HUDEP-2 (cell line): ENCODE measurements around the gene ARPC1A.
"Not testable (repeated sequence)": the region's sequence is repeated elsewhere in the genome, so short reads cannot be mapped to it uniquely, and the experiment has no call there.

Source experiments
- DNase-seq, 76 experiments: peaks; one replicate each; lab custom pipeline; 2025; ENCODE audit not compliant: unreplicated experiment in 76 of 76; lab: John Stamatoyannopoulos, UW

ARPC1A gene

GRCh38 chr7:99325592-99326407, at the start of gene ARPC1A:
ARPC1A (plus strand) TSS chr7:99325898; CDS start chr7:99333354, 7,456 bp downstream.
- DNase-seq: peak in 75 of 76 experiments; percentile 24 to 92 (median 82)

GRCh38 chr7:99278180-99278579, 47.5 kb upstream of the ARPC1A start:
- DNase-seq: no peak

- DNase-seq: not testable (repeated sequence)
Observed at GRCh38 chr7:99284165-99284564, 41.5 kb upstream of the ARPC1A start.

- no peak for DNase-seq
Observed at GRCh38 chr7:99287779-99288534, 37.7 kb upstream of the ARPC1A start.

- DNase-seq: no peak
Observed at GRCh38 chr7:99289185-99289584, 36.5 kb upstream of the ARPC1A start.

- not testable (repeated sequence) for DNase-seq
Observed at GRCh38 chr7:99290148-99290547, 35.5 kb upstream of the ARPC1A start.

GRCh38 chr7:99290980-99291607, 34.6 kb upstream of the ARPC1A start:
- DNase-seq: no peak

- no peak for DNase-seq
Observed at GRCh38 chr7:99292127-99292526, 33.6 kb upstream of the ARPC1A start.

- no peak for DNase-seq
Observed at GRCh38 chr7:99293167-99293566, 32.5 kb upstream of the ARPC1A start.

- DNase-seq: no peak
Observed at GRCh38 chr7:99293650-99294049, 32.0 kb upstream of the ARPC1A start.

GRCh38 chr7:99296471-99296870, 29.2 kb upstream of the ARPC1A start:
- no peak for DNase-seq

- no peak for DNase-seq
Observed at GRCh38 chr7:99301496-99301895, 24.2 kb upstream of the ARPC1A start.

- DNase-seq: no peak
Observed at GRCh38 chr7:99305473-99306260, 20.0 kb upstream of the ARPC1A start.

GRCh38 chr7:99308461-99309074, 17.1 kb upstream of the ARPC1A start:
- DNase-seq: no peak

- peak in 1 of 76 experiments; percentile 27 for DNase-seq
Observed at GRCh38 chr7:99309111-99309510, 16.6 kb upstream of the ARPC1A start.

GRCh38 chr7:99310004-99310403, 15.7 kb upstream of the ARPC1A start:
- DNase-seq: no peak

- no peak for DNase-seq
Observed at GRCh38 chr7:99311702-99312101, 14.0 kb upstream of the ARPC1A start.

- peak in 54 of 76 experiments; percentile 2 to 66 (median 28) for DNase-seq
Observed at GRCh38 chr7:99312316-99313203, 13.1 kb upstream of the ARPC1A start.

GRCh38 chr7:99313204-99313573, 12.5 kb upstream of the ARPC1A start:
- DNase-seq: no peak
